ENCODE measurements around the gene TMEM186.

Gene TMEM186

DNA sequence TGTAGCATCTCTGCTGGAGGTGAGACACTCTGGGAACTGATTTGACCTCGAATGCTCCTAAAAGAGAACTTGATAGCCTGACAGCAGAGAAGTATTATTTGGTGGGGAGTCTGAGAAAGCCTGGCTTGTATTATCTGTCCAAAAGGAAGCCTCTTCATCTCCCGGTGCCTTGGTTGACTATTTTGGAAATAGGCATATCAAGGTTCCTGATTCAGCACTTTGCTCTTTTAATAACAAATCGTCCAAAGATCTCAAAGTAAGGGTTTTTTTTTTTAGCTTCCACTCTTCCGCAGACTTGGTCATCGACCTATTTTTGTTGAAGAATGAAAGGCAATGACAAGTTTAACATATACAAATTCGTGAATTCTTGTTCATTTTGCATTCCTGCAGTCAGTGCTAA is 14.8 kb downstream of the TMEM186 start:
- no peaks in the 10 kb centered on the region for H3K9me3 ChIP-seq (ENCODE audit: severe bottlenecking)
- H3K27me3 ChIP-seq (ENCODE audit: insufficient read depth, poor library complexity, severe bottlenecking) = no peaks in the 10 kb centered on the region
- 0 out of 2 replicates have a peak, but pooled peaks cover under 1% of the 10 kb centered on the region for H3K36me3 ChIP-seq (ENCODE audit: low read depth)
- no peak overlapping the region for H3K4me3 ChIP-seq (ENCODE audit: severe bottlenecking)
- H3K4me1 ChIP-seq (ENCODE audit: insufficient read depth, poor library complexity, severe bottlenecking) = no peaks in the 10 kb centered on the region
- DNase-seq (ENCODE audit: low spot score) (no peak), ATAC-seq (ENCODE audit: low read depth) (no peak)
- no peak overlapping the region for H3K27ac ChIP-seq (ENCODE audit: poor library complexity, severe bottlenecking)
- TF ChIP-seq, protein P1, sequence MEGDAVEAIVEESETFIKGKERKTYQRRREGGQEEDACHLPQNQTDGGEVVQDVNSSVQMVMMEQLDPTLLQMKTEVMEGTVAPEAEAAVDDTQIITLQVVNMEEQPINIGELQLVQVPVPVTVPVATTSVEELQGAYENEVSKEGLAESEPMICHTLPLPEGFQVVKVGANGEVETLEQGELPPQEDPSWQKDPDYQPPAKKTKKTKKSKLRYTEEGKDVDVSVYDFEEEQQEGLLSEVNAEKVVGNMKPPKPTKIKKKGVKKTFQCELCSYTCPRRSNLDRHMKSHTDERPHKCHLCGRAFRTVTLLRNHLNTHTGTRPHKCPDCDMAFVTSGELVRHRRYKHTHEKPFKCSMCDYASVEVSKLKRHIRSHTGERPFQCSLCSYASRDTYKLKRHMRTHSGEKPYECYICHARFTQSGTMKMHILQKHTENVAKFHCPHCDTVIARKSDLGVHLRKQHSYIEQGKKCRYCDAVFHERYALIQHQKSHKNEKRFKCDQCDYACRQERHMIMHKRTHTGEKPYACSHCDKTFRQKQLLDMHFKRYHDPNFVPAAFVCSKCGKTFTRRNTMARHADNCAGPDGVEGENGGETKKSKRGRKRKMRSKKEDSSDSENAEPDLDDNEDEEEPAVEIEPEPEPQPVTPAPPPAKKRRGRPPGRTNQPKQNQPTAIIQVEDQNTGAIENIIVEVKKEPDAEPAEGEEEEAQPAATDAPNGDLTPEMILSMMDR (IDR thresholded peaks at IDR 0.05; ENCODE audit: poor library complexity, severe bottlenecking) = no peak

DNA sequence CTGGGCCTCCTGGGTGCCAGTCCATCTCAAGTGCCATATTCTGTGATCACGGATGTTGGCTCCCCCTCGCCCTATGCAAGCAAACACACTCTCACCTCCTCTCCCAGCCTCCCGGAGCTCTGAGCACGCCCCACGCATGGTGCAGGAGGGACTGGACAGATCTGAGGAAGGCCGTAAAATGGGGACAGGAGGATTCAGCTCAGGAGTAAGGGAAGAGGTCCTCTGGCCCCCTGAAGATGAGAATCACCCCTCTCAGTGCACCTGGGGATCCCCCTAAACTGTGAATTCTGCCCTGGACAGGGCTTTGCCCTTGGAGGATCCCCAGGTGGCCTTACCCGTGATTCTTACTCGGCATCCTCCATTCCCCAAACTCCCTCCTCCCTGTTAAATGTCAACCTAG is 15.6 kb downstream of the TMEM186 start:
- DNase-seq (ENCODE audit: low spot score) (no peak), ATAC-seq (ENCODE audit: low read depth) (no peak)
- Histone ChIP-seq H3K27ac (ENCODE audit: poor library complexity, severe bottlenecking) (no peak overlapping the region), H3K27me3 (ENCODE audit: insufficient read depth, poor library complexity, severe bottlenecking) (no peaks in the 10 kb centered on the region), H3K36me3 (ENCODE audit: low read depth) (0 out of 2 replicates have a peak, but pooled peaks cover 6% of the 10 kb centered on the region), H3K9me3 (ENCODE audit: severe bottlenecking) (no peaks in the 10 kb centered on the region), H3K4me3 (ENCODE audit: severe bottlenecking) (no peak overlapping the region), H3K4me1 (ENCODE audit: insufficient read depth, poor library complexity, severe bottlenecking) (no peaks in the 10 kb centered on the region)
- TF ChIP-seq, protein P1 (IDR thresholded peaks at IDR 0.05; ENCODE audit: poor library complexity, severe bottlenecking) = no peak

DNA sequence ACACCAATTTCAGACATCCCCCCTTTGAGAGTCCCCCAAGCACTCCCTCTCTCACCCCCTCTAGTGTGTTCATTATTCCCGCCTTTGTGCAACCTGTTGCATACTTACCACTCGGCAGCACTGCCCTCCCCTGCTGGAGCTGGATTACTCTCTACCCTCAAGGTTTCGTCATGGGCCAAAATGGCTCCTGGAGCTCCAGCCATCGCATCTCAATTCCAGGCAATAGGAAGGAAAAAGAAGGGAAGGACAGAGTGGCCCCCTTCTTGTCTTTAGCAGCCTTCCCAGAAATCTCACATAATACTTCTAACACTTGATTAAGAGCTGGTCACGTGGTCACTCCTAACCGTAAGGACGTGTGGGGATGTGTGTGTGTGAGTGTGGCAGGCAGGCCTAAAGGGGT is 20.2 kb downstream of the TMEM186 start:
- H3K36me3 ChIP-seq (ENCODE audit: low read depth) = peaks cover 12% of the 10 kb centered on the region; the same call in 1 of the 2 replicates
- no peaks in the 10 kb centered on the region for H3K4me1 ChIP-seq (ENCODE audit: insufficient read depth, poor library complexity, severe bottlenecking)
- TF ChIP-seq, protein P1 (IDR thresholded peaks at IDR 0.05; ENCODE audit: poor library complexity, severe bottlenecking) = no peak
- ATAC-seq (ENCODE audit: low read depth) (no peak), DNase-seq (ENCODE audit: low spot score) (no peak)
- no peaks in the 10 kb centered on the region for H3K9me3 ChIP-seq (ENCODE audit: severe bottlenecking)
- H3K27ac ChIP-seq (ENCODE audit: poor library complexity, severe bottlenecking) = no peak overlapping the region
- H3K27me3 ChIP-seq (ENCODE audit: insufficient read depth, poor library complexity, severe bottlenecking) = no peaks in the 10 kb centered on the region
- no peak overlapping the region for H3K4me3 ChIP-seq (ENCODE audit: severe bottlenecking)

DNA sequence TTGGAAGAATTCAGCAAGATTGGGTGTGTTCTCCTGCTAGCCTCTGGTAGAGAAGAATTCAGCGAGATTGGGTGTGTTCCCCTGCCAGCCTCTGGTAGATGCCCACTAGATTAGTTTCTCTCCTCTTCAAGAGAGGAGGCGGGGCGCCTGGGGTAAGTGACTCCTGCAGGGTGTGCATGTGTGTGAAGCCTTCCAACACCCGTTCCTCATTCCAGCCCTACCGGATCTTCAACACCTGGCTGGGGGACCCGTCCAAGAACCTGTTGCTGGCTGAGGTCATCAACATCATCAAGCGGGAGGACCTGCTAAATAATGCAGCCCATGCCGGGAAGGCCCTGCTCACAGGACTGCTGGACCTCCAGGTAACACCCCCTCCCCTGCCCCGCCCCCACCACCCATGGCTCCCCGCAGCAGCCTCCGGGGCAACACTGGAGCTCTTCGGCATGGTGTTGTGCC is 21.3 kb downstream of the TMEM186 start:
- H3K4me1 ChIP-seq (ENCODE audit: insufficient read depth, poor library complexity, severe bottlenecking) = no peaks in the 10 kb centered on the region
- peaks cover 12% of the 10 kb centered on the region; the same call in 1 of the 2 replicates for H3K36me3 ChIP-seq (ENCODE audit: low read depth)
- H3K4me3 ChIP-seq (ENCODE audit: severe bottlenecking) = no peak overlapping the region
- TF ChIP-seq, protein P1 (IDR thresholded peaks at IDR 0.05; ENCODE audit: poor library complexity, severe bottlenecking) = no peak
- no peaks in the 10 kb centered on the region for H3K27me3 ChIP-seq (ENCODE audit: insufficient read depth, poor library complexity, severe bottlenecking)
- no peak for DNase-seq (ENCODE audit: low spot score)
- no peak; the same call in 2 of the 3 replicates for ATAC-seq (ENCODE audit: low read depth)
- H3K9me3 ChIP-seq (ENCODE audit: severe bottlenecking) = no peaks in the 10 kb centered on the region
- no peak overlapping the region for H3K27ac ChIP-seq (ENCODE audit: poor library complexity, severe bottlenecking)

DNA sequence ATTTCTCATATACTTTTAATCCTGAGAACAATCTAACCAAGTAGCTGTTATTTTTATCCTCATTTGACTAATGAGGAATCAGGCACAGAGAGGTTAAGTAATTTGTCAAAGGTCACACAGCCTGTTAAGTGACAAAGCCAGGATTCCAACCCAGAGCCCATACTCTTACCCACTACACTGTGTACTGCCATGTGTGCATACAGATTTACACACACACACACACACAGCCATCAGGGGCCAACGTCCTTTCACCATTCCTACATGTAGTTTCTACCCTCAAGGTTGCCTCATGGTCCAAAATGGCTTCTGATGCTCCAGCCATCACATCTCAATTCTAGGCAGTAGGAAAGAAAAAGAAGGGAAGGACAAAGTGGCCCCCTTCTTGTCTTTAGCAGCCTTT is 22.1 kb downstream of the TMEM186 start:
- no peaks in the 10 kb centered on the region for H3K9me3 ChIP-seq (ENCODE audit: severe bottlenecking)
- TF ChIP-seq, protein P1 (IDR thresholded peaks at IDR 0.05; ENCODE audit: poor library complexity, severe bottlenecking) = no peak
- DNase-seq (ENCODE audit: low spot score) = no peak
- no peaks in the 10 kb centered on the region for H3K27me3 ChIP-seq (ENCODE audit: insufficient read depth, poor library complexity, severe bottlenecking)
- no peak overlapping the region for H3K27ac ChIP-seq (ENCODE audit: poor library complexity, severe bottlenecking)
- peaks cover 16% of the 10 kb centered on the region; the same call in 1 of the 2 replicates for H3K36me3 ChIP-seq (ENCODE audit: low read depth)
- no peak for ATAC-seq (ENCODE audit: low read depth)
- no peaks in the 10 kb centered on the region for H3K4me1 ChIP-seq (ENCODE audit: insufficient read depth, poor library complexity, severe bottlenecking)
- H3K4me3 ChIP-seq (ENCODE audit: severe bottlenecking) = no peak overlapping the region
